ENCODE results near the gene SS18. TPM values are rescaled to one million over a fixed set of nuclear protein-coding genes. Genes with fewer than 3 reads are reported as not detected.
"Not testable (repeated sequence)": the region's sequence is repeated elsewhere in the genome, so short reads cannot be mapped to it uniquely, and the experiment has no call there.

SS18 gene
- 71.7 TPM for polyA plus RNA-seq (2013, experiment 1 of 2; ENCODE audit: insufficient read length)
- 58.9 TPM for polyA plus RNA-seq (2013, experiment 2 of 2; ENCODE audit: insufficient read length)

DNA sequence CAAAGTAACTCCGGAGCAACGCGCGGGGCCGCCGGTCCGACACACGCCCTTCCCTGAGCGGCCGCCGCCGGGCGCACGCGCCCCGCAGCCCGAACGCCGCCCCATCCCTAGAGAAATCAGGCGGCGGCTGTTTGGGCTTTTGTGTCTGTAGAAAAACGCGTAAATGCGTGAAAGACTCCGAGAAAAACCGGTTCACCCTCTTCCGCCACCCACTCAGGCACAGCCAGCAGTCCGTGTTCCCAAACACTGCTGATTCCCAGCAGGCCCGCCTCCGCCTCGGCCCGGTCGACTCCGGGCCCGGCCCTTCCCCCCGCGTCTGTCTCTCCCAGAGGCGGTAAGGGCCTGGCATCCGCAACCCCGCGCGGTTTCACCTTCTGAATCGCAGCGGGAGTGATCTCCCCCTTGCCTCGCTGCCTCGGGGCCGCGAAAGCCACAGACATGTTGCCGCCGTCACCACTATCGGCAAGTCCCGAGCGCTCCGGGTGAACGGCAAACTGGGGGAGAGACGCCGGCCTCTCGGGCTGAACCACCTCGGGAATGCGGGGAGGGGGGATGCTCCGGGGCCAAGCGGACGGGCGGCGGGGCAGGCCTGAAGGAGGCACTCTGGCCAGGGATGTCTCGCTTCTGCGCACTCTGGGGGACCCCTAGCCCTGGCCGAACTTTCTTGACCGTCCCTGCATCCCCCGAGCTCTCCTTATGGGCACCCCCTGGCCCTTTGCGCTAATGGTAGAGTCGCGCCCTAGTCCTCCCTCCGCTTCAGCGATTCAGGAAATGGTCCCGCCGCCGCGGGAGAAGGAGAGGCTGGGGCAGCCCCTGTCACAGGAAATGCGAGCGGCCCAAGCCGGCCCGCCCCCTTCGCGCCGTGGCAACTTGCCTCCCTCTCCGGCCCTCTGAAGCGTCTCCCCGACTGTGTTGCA is at the start of gene SS18:
Gene SS18, minus strand, starts transcription at position 484 of the 917 bp plus-strand sequence. Its CDS starts 44 bp downstream, at position 440.
- DNase-seq: peak; percentile 96

DNA sequence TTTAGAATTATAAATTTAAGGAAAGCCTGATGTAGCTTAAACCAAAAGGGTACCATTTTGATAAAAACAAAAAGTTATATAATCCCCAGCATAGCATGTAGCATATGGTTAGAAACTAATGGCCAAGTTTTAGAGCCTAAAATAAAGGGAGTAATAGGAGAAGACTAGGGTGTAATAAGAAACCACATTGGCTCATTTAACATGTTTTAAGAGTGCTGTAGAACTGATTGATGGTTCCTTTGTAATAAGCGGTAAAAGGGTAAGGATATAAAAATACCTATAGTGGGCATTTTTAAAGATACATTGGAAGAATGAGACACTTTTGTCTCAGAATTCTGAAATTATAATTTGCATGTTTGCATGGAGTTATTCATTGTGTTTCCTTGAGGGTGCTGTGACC is 45.1 kb upstream of the SS18 start:
- no peak for DNase-seq

- no peak for DNase-seq
Measured at GRCh38 chr18:26134107-26134506, 43.7 kb upstream of the SS18 start.

GRCh38 chr18:26133652-26134051 is 43.2 kb upstream of the SS18 start, which contains the start of gene PSMA8:
TSS of gene PSMA8 (plus strand) at chr18:26133869. CDS start at chr18:26133966, 97 bp downstream.
- DNase-seq: peak; percentile 3

- not testable (repeated sequence) for DNase-seq
Measured at GRCh38 chr18:26128192-26128591, 37.8 kb upstream of the SS18 start.

GRCh38 chr18:26127786-26128185 is 37.4 kb upstream of the SS18 start:
- no peak for DNase-seq

- not testable (repeated sequence) for DNase-seq
Measured at GRCh38 chr18:26121994-26122393, 31.6 kb upstream of the SS18 start.

DNA sequence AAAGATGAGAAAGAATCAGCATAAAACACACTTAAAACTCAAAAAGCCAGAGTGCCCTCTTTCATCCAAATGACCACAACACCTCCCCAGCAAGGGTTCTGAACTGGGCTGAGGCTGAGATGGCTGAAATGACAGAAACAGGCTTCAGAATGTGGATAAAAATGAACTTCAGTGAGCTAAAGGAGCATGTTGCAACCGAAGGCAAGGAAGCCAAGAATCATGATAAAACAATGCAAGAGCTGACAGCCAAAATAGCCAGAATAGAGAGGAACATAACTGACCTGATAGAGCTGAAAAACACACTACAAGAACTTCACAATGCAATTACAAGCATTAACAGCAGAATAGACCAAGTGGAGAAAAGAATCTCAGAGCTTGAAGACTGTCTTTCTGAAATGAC is 31.1 kb upstream of the SS18 start:
- no peak for DNase-seq

- peak; percentile 8 for DNase-seq
Measured at GRCh38 chr18:26119246-26119645, 28.8 kb upstream of the SS18 start.

DNA sequence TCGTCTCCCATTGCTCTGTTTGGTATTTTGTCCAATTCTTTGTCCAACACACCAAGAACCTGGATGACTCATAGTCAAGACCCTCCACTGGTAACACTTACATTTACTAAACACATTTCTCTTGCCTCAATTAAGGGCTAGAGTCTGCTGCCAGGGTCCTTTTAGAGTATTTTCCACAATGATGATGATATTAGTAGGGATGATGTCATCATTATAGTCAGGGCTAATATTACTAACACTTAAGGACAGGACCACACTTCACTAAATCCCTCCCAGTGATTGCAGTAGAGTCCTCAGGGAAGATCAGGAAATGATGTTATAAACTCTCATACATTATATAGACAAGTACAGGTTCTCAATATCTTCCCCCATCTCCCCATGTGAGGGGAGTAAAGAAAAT is 13.6 kb upstream of the SS18 start:
- DNase-seq: no peak

DNA sequence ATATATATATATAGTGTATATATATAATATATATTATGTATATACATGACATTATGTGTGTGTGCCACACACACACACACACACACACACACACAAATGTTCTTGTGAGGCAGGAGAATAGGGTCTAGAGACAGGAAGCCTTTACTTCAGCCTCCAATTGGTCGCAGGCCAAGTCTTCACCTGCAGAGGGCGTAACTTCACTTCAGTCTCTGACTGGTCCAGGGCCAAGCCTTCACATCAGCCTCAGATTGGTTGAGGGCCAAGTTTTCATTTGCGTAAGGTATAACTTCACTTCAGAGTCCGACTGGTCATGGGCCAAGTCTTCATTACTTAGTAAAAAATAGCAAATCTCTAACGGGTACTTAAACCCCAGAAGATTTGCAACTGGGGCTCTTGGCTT is 13.2 kb upstream of the SS18 start:
- DNase-seq: no peak

GRCh38 chr18:26097563-26097962 is 7.2 kb upstream of the SS18 start:
- no peak for DNase-seq

- no peak for DNase-seq
Measured at GRCh38 chr18:26096852-26097251, 6.4 kb upstream of the SS18 start.

GRCh38 chr18:26091047-26091630 is 726 bp upstream of the SS18 start:
- no peak for DNase-seq

DNA sequence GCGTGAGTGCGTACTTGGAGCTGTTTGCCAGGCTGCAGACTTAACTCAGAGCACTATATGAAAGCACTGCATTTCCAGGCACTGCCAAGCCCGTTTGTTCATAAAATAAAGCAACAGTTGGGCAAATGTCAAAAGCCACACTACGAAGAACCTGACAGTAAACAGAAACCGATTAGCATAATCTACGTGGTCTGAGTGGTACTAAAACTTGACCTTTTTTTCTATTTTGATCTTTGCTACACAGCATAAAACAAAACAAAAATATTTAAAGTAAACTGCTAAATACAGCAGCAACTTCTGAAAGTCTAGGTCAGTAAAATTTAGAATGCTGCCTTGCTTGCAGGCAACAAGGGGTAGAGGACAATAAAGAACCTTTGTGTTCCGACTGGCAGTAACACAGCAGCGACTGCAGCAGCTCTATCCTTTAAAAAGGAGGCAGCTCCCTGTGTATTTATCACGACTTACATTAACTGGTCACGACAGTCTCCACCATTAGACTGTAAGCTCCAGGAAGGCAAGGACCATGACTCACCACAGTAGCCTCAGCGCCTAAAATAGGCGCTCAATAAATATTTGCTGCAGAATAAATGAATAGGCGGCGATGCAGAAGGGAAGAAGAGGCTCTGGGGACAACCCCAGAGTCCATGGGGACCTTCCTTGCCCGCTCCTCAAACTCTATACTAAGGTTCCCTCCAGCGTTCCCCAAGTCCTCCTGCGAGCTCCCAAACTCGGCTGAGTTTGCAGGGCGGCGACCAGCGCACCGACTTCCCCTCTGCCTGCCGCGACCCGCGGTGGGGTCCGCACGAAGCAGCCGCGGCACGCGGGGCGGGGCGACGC is 902 bp downstream of the SS18 start:
- peak; percentile 47 for DNase-seq

GRCh38 chr18:26088487-26088886 is 1.9 kb downstream of the SS18 start:
- peak; percentile 8 for DNase-seq

- DNase-seq: no peak
Measured at GRCh38 chr18:26086959-26087358, 3.5 kb downstream of the SS18 start.

DNA sequence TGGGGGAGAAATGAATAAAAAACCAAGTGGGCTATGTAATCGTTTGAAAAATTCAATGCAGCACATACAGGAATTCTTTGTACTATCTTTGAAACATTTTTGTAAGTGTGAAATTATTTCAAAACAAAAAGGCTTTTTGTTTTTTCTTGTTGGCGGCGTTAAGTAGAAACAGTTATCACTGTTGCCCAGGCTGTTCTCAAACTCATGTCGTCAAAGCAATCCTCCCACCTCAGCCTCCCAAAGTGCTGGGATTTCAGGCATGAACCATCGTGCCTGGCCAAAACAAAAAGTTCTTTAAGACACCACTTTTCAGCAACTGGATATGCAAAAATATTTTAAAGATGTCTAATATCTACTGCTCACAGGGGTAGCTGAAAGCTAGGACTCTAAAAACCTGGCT is 5.4 kb downstream of the SS18 start:
- DNase-seq: no peak

DNA sequence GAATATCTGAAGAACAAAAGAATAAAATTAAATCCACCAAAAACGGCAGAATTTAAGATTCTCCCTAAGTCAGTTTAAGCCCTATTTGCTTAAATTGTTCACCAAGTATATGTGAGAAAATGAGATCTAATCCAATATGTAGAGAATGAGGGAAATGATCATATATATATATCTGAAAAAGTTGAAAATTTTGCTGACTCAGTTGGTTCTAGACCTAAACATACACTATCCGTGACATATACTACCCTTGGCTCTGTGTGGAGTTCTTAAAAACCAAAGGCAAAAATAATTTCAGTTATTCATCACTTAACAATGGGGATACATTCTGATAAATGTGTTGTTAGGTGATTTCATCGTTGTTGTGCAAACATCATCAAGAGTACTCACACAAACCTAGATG is 7.3 kb downstream of the SS18 start:
- DNase-seq: no peak

DNA sequence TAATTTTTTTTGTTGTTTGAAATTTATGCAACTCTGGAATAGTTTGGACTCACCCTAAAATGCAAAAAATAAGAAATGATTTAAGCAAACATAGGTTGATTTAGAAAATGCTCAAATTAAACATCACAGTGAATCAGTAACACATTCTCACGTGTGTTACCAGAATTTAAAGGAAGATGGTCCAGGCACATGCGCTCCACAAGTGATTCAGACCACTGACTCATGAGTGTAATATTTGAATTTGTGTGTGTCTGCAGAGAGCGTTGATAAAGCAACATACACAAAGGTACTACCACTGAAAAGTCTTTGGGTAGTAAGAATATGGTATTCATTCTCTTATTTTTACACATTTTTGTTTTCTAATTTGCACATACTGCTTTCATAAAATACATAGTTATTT is 7.9 kb downstream of the SS18 start:
- DNase-seq: peak; percentile 50

- no peak for DNase-seq
Measured at GRCh38 chr18:26074246-26074645, 16.2 kb downstream of the SS18 start.

DNA sequence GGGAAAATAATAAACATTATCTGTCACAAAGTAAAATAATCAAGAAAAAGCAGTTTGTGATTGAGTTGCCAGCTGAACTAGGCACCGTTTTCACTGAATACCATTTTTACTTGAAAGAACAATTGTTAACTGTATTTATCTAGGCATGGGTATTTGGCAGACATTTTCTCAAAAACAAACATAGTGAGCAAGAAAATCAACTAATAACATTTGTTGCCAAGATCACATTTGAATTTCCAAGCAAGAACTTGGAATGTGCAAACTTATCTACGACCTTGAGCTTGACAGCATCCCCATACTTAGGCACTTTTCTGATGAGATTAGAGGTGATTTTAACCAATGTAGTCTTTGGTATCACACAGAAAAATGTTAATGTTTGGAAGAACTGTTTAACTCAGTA is 16.7 kb downstream of the SS18 start:
- no peak for DNase-seq

DNA sequence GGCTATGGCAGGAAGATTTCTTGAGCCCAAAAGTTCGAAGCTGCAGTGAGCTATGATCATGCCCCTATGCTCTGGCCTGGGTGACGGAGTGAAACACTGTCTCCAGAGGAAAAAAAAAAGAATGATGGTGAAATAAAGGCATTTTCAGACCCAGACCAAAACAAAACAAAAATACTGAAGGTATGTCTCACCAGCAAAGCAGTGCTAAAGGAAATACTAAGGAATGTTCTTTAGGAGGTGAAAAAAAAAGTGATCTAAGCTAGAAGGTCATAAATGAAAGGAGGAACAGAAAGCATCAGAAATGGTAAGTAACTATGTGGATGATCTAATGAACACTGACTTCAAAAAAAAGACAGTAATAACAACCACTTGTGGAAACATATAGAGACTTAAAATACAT is 18.7 kb downstream of the SS18 start:
- peak; percentile 17 for DNase-seq
